Duodenal mucosa (tissue), 2 donors: ENCODE results near the gene NEXN.
A peak's percentile ranks its signal among the peaks of the same experiment; 100 is the strongest.

Experiments used
- H3K27ac ChIP-seq: one replicate; pipeline ENCODE4 v1.7.0; 2013; ENCODE audit warnings: low read depth, low read length
- H3K27me3 ChIP-seq, 2 donors: one replicate each; pipeline ENCODE4 v1.7.0; 2013; ENCODE audit warnings: low read length in 2 of 2, control low read depth in 1 of 2; ENCODE audit not compliant: insufficient read depth in 2 of 2, control insufficient read depth in 1 of 2
- H3K36me3 ChIP-seq, 2 donors: one replicate each; pipeline ENCODE4 v1.7.0; 2013; ENCODE audit warnings: low read length in 2 of 2, control low read depth in 1 of 2; ENCODE audit not compliant: insufficient read depth in 2 of 2, control insufficient read depth in 1 of 2
- H3K4me1 ChIP-seq, 2 donors: one replicate each; pipeline ENCODE4 v1.7.0; 2013; ENCODE audit warnings: low read length in 2 of 2, control low read depth in 1 of 2; ENCODE audit not compliant: insufficient read depth in 2 of 2, control insufficient read depth in 1 of 2
- H3K4me3 ChIP-seq, 2 donors: one replicate each; pipeline ENCODE4 v1.7.0; 2013; ENCODE audit warnings: low read length in 2 of 2, low read depth in 1 of 2
- H3K9ac ChIP-seq, 2 donors: one replicate each; pipeline ENCODE4 v1.7.0; 2013; ENCODE audit warnings: low read length in 2 of 2, low read depth in 1 of 2
- H3K9me3 ChIP-seq, 2 donors: one replicate each; pipeline ENCODE4 v1.7.0; 2013; ENCODE audit warnings: low read length in 2 of 2, control low read depth in 1 of 2; ENCODE audit not compliant: control insufficient read depth in 1 of 2

NEXN gene

DNA sequence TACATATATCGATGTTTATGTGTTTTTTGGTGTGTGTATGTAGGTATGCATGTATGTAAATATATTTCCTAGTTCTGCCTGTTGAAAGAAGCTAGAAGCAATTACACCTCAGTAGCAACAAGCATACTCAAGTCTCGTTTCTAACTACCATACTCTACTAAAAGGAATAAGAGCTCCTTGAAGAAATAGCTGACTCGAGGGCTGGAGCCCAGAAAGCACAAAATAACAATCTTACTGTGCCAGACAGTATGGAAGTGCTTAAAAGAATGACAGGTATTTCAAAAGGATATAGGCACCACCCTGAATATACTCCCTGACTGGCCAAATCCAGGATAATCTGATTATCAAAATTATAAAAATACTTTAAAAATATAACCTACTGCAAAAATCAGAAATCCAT, 67.3 kb downstream of the NEXN start:
- H3K4me1 ChIP-seq, result no peaks in the 10 kb centered on the region
- H3K9me3 ChIP-seq, result no peaks in the 10 kb centered on the region
- no peak overlapping the region for H3K4me3 ChIP-seq
- H3K9ac ChIP-seq, result no peak overlapping the region
- H3K36me3 ChIP-seq, result peaks cover 46 to 90% of the 10 kb centered on the region in 2 donors
- no peaks in the 10 kb centered on the region for H3K27me3 ChIP-seq
- no peak overlapping the region for H3K27ac ChIP-seq

DNA sequence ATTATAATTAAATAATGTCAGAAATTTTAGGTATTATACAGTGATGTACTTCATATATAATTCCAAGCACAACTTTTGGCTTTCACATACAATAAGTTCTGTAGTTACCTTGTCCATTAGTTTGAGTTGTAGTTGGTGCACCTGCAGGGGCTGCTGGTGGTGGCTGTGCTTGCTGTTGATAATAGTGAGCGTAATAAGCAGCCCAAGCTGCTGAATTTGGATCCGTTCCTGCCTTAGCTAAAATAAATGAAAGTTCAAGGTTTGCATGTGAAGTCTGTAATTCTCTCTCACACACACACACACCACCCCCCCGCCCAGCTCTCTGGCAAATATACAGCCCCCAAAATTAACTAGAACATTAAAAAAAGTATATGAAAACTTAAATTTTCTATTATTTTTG, 68.0 kb downstream of the NEXN start:
- H3K27me3 ChIP-seq, result no peaks in the 10 kb centered on the region
- H3K9me3 ChIP-seq, result no peaks in the 10 kb centered on the region
- no peak overlapping the region for H3K9ac ChIP-seq
- H3K4me3 ChIP-seq, result no peak overlapping the region
- H3K36me3 ChIP-seq, result peaks cover 53 to 92% of the 10 kb centered on the region in 2 donors
- no peak overlapping the region for H3K27ac ChIP-seq
- peaks cover 0 to 2% of the 10 kb centered on the region in 2 donors for H3K4me1 ChIP-seq

DNA sequence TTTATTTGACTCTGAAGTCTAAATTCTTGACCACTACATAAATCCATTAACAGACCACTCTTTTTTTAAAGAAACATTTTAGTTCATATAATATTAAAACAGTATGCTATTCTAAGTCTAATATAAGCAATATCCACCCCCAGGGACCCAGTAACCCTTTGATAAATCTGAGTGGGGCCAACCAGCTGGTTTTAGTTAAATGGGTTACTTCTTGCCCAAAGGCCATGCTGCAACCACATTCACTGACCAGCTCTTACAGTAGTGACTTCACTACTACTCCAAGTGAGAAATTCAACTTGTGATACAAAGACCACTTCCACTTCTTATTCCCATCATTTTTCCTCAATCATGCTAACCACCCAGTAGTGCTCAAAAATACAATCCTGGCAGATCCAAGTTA, 70.0 kb downstream of the NEXN start:
- H3K27me3 ChIP-seq, result no peaks in the 10 kb centered on the region
- no peak overlapping the region for H3K9ac ChIP-seq
- H3K4me1 ChIP-seq, result peaks cover 4 to 6% of the 10 kb centered on the region in 2 donors
- H3K27ac ChIP-seq, result no peak overlapping the region
- H3K36me3 ChIP-seq, result peaks cover 59 to 95% of the 10 kb centered on the region in 2 donors
- no peak overlapping the region for H3K4me3 ChIP-seq
- no peaks in the 10 kb centered on the region for H3K9me3 ChIP-seq

DNA sequence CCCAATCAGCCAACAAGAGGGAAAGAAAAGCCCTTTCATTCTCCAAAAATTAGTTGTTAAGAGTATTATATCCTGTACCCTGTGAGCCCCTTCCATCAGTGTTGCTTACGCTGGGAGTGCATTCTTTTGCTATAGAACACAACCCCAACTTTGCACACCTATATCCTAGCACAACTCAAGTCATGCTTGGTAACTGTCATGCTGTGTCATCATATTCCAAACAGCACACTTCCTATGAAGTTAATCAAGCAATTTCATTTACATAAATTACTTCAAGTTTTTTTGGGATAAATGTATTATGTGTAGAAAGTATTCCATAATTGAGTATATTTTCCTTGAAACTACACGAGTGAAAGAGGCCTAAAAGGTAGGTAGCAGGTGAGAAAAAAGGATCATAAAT, 70.4 kb downstream of the NEXN start:
- no peak overlapping the region for H3K27ac ChIP-seq
- no peaks in the 10 kb centered on the region for H3K27me3 ChIP-seq
- no peak overlapping the region for H3K4me3 ChIP-seq
- H3K9ac ChIP-seq, result no peak overlapping the region
- no peaks in the 10 kb centered on the region for H3K9me3 ChIP-seq
- peaks cover 4 to 6% of the 10 kb centered on the region in 2 donors for H3K4me1 ChIP-seq
- H3K36me3 ChIP-seq, result peaks cover 64 to 98% of the 10 kb centered on the region in 2 donors

DNA sequence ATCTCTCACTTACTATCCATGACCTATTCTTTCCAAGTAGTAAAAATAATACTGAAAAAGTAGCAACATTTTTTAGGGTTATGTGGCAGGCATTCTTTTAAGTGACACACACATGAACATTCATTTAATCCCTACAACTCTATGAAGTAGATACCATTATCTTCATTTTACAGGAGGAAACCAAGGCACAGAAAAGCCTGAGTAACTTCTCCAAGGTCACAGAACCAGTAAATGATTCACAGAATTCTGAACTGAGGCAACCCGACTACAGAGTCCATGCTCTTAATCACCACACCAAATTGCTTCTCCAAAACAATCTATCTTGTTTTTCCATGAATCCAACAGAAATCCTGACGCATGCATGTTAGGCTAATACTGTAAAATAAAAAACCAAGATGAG, 73.0 kb downstream of the NEXN start:
- Histone ChIP-seq H3K27me3 (no peaks in the 10 kb centered on the region), H3K36me3 (peaks cover 60 to 98% of the 10 kb centered on the region in 2 donors), H3K27ac (no peak overlapping the region), H3K9me3 (no peaks in the 10 kb centered on the region), H3K9ac (no peak overlapping the region), H3K4me1 (peaks cover 4 to 6% of the 10 kb centered on the region in 2 donors), H3K4me3 (no peak overlapping the region)

DNA sequence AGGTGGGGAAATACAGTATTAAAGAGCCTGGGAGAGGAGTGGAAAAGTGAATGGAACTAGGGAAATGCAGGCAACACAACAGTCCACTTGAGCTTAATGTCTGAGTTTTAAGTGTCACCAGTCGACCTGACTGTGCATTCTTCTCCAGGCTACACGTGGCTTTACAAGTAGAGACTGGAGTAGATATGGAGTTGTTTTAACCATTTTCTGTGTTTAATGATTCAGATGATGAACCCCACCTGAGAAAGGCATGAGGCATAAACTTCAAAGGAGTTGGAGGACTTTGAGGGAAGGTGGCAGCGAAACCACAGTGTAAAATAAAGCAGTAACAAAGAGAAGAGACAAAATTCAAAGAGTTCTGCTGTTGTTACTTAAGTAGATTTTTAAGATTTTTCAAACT, 77.9 kb downstream of the NEXN start:
- Histone ChIP-seq H3K9me3 (no peaks in the 10 kb centered on the region), H3K4me1 (peaks cover 4 to 5% of the 10 kb centered on the region in 2 donors), H3K27ac (no peak overlapping the region), H3K4me3 (no peak overlapping the region), H3K27me3 (no peaks in the 10 kb centered on the region), H3K9ac (no peak overlapping the region), H3K36me3 (peaks cover 49 to 81% of the 10 kb centered on the region in 2 donors)

DNA sequence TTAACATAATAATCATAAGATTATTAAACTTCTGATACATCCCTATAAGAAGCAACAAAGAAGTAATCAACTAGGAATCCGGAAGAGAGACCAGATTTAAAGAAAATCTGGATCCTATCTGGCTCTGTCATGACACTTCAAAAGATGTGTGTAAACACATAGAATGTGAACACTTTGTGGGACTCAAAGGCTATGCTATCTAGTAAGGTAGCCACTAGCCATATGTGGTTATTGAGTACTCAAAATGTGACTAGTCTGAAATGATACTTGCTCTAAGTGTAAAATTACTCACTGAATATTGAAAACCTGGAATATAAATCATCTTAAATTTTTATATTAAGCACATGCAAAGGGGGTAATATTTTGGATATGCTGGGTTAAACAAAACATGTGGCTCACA, 81.8 kb downstream of the NEXN start:
- Histone ChIP-seq H3K9me3 (no peaks in the 10 kb centered on the region), H3K4me3 (no peak overlapping the region), H3K9ac (no peak overlapping the region), H3K27me3 (no peaks in the 10 kb centered on the region), H3K27ac (no peak overlapping the region), H3K4me1 (peaks cover 6 to 13% of the 10 kb centered on the region in 2 donors), H3K36me3 (peaks cover 29 to 43% of the 10 kb centered on the region in 2 donors)

DNA sequence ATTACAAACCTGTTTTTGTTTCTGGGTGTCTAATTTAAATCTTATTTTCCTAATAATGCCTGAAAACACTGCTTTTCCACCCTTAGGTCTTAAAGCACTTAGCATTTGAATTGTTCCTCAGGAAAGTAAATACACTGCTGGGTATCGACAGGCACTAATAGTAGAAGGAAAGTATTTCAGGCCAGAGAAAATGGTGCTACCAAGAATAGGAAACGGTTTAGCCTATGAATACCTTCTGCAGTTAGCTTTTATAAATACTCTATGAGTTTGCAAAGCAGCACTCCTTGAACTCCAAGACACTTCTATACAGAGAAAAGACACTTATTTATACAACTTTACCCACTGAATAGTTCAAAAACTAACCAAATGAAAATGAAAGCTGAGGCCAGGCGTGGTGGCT, 83.7 kb downstream of the NEXN start:
- Histone ChIP-seq H3K4me3 (no peak overlapping the region), H3K27ac (no peak overlapping the region), H3K4me1 (peaks cover 18 to 28% of the 10 kb centered on the region in 2 donors), H3K9ac (no peak overlapping the region), H3K9me3 (no peaks in the 10 kb centered on the region), H3K27me3 (no peaks in the 10 kb centered on the region), H3K36me3 (peaks cover 16 to 24% of the 10 kb centered on the region in 2 donors)

DNA sequence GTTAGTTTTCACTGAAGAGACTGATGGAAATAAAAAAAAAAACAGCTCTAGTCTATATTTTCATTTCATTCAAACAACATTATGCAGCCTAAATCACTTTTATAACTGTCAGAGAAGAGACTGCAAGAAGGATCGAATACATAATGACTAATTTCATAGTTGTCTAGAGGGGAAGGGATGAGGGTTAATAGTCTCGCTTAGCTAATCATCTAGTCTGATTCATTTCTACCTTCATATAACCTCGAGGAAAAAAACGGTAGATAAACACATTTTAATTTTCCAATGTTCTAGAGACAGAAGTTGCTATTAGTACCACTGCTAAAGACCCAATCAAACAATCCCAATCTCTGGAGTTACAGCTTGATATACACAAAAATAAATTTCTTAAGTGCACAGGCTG, 87.0 kb downstream of the NEXN start:
- peaks cover 0 to 2% of the 10 kb centered on the region in 2 donors for H3K36me3 ChIP-seq
- no peak overlapping the region for H3K27ac ChIP-seq
- H3K9ac ChIP-seq, result peak overlapping the region in 1 of 2 donors; percentile 44
- no peaks in the 10 kb centered on the region for H3K27me3 ChIP-seq
- no peaks in the 10 kb centered on the region for H3K9me3 ChIP-seq
- H3K4me1 ChIP-seq, result peaks cover 22 to 34% of the 10 kb centered on the region in 2 donors
- peak overlapping the region; percentile 64 to 94 for H3K4me3 ChIP-seq

DNA sequence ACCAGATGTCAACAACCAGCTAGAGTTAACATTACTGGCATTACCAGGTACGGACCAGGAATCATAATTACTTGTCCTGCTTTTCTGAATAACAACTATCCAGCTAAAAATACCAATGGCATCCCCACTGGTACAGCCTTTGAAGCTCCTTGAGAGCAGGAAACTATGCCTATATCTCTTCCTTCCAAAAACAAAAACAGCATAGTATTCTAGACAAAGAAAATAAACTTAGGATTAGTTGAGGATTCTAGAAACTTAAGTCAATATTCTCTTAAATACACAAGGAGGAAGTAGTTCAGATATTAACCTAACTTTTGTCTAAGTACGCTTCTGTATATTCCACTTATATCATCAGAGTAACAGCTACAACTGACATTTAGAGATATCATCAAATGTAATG, 87.5 kb downstream of the NEXN start:
- Histone ChIP-seq H3K4me1 (peaks cover 27 to 39% of the 10 kb centered on the region in 2 donors), H3K4me3 (peak overlapping the region; percentile 64 to 94), H3K36me3 (peaks cover 0 to 2% of the 10 kb centered on the region in 2 donors), H3K9ac (peak overlapping the region in 1 of 2 donors; percentile 44), H3K27me3 (no peaks in the 10 kb centered on the region), H3K27ac (no peak overlapping the region), H3K9me3 (no peaks in the 10 kb centered on the region)
